GM10266 (cell line): ENCODE data around the gene NT5C.
A peak's percentile ranks its signal among the peaks of the same experiment; 100 is the strongest.

Experiments used
- DNase-seq: peaks from one replicate; pipeline ENCODE4 v3.0.0; 2012; ENCODE audit errors: extremely low spot score
- CTCF ChIP-seq: IDR thresholded peaks from 2 replicates; pipeline ENCODE4 v1.5.1; 2012; ENCODE audit warnings: mild to moderate bottlenecking, low read depth; ENCODE audit not compliant: control insufficient read depth, insufficient read depth; ENCODE audit errors: missing control alignments

The NT5C gene

DNA sequence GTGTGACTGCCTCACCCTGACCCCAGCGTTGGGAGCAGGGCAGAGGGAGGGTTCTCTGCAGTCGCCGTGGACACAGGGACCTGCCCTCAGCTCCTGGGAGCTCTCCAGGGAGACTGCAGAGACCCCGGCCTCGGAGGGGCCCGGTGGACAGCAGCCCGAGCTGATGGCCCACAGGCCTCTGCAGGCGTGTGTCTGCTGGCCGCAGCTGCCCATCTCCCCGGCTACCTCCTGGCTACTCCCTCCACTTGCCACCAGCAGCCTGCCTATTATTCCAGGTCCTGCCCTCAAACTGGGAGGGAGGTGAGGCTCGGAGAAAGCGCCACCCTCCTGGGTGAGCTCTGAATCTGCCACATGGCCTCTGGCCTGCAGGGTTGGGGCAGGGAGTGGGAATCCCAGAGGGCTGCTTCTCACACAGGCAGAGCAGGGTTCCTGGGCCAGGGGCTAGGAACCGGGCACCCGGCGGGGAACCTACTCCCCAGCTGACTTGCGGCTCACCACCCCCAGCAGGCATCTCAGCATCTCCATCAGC, 36.6 kb downstream of the NT5C start:
- TF ChIP-seq CTCF = no peak

GRCh38 chr17:75093548-75094158, 37.9 kb downstream of the NT5C start:
- no peak for DNase-seq

More for the DNA sequence above, 36.6 kb downstream of the NT5C start:
- DNase-seq = no peak

GRCh38 chr17:75091855-75092327, 39.7 kb downstream of the NT5C start:
- no peak for TF ChIP-seq CTCF
- no peak for DNase-seq

More at GRCh38 chr17:75093548-75094158, 37.9 kb downstream of the NT5C start:
- TF ChIP-seq CTCF = no peak

DNA sequence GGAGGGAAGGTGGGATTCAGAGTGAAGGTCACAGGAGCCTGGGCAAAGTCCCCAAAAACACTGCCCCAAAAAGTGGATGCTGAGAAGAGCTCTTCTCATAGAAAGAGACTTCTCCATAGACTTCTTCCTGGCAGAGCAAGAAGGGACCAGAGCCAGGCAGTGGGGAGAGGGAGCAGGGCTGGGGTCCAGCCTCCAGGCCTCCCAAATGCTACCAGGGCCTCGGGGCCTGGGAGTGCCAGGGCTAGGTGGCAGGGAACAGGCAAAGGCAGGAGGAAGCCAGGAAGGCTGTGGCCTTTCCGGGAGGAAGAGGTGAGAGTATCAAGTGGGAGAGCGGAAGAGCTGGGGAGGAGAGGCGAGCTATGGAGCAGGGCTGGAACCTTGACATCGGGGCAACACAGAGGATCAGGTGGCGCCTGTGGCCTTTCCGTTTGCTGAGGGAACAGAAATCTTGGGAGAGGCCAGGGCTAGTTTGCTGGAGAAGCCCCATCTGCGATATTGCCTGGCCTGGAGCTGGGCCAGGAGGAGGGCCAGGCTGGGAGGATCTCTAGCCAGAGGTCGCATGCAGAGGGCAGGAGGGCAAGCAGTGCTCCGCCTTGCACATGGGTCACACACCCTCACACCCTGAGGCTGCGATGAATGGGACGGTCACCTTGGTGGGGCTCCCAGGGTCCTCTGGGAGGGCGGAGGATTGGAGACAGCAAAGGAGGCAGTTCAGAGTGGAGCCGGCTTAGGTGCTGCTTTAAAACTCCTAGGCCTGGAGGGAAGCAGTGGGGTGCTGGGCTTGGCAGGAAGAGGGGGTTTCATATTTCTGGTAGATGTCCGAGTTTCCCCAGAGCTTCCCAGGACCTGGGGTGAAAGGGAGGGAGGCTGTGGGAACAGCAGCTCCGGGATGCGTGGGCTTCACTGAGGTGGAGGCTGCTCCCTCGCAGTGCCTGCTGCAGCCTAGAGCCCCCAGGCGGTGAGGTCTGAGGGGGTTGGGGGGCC, 40.4 kb downstream of the NT5C start:
- DNase-seq = no peak
- no peak for TF ChIP-seq CTCF

DNA sequence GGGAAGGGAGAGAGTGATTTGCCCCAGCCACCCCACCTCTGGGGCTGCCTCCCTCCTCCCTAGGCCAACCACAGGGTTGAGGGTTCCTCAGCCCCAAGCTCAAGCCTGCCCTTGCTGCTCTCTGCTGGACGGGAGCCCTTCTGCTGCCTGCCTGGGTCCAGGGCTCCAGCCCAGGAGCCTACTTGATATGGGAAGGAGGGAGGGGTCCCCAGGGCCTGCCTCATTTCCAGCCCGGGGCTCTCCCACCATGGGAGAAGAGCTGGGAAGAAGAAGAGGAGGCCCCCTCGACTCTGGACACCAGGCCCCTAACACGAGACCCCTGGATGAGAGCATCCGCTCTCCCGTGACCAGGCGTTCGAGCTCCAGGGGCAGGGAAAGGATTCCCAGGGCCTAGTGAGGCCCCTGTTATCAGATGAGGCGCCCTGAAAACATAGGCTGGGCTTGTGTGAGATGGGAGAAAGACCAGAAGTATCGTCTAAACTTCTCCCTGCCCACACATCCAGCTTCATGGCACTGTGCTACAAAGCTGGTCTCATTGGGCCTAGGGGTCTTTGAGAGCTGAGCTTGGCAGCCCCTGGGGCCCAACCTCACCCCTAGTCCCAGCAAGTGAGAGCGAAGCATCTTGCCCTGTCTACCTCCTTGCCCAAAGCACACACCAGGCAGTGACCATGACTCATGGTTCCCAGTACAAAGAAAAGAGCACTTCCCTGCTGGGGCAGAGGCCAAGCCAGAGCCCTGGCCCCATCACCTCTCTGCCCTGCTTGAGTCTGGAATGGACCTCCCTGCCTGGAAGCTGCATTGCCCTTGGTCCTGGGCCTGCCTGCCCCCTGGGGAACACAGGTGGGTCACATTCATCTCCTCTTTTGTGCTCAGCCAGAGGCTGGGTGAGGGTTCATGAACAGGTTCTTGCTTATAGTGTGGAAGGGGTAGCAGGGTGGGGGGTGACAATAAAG, 42.8 kb downstream of the NT5C start:
- no peak for TF ChIP-seq CTCF
- no peak for DNase-seq

- TF ChIP-seq CTCF = no peak
- peak; percentile 75 for DNase-seq
These were observed 43.7 kb downstream of the NT5C start, which contains the start of gene SLC16A5 for GRCh38 chr17:75087558-75088453. Gene SLC16A5 (plus strand): TSS chr17:75087954. CDS start chr17:75093637, 5,683 bp downstream.
